ENCODE measurements around the gene TRDN. TPM values are rescaled to one million over a fixed set of nuclear protein-coding genes. Genes with fewer than 3 reads are reported as not detected.

The TRDN gene
- total RNA-seq, 1 donor from 2014 or later = 0.12 TPM

DNA sequence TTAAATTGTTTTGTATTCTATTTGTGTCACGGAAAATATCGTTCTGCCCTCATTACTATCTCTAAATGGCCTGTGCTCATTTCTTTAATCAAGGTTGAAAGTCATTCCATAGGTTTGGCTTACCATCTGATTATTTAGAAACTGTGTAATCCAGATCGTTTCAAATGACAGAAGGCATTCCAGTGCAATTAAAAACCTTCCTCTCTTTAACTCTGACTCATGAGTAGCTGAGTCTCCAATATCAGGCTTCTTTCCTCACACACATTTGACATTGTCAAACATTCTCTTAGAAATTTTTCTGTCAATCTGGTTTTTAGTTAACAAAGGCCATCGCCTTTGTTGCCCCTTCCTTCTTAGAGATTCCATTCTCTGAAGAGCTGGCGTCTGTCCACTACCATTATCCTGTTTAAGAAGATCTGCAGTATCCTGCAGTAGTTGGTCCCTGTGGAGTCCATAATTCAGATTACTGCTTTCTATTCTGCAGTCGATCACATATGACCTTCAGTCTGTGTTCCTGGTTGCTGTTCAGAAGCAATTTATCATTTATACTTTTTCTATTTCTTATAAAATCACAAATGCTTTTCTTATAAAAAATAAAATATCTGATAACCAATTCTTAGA lies 3.9 kb upstream of the TRDN start:
- TF ChIP-seq CTCF (IDR thresholded peaks at IDR 0.05; ENCODE audit: unreplicated experiment) = no peak
- no peaks in the 10 kb centered on the region for H3K9me3 Mint-ChIP-seq (ENCODE audit: low read depth)
- H3K27ac Mint-ChIP-seq = no peak overlapping the region
- H3K27me3 Mint-ChIP-seq = no peaks in the 10 kb centered on the region
- H3K36me3 Mint-ChIP-seq (ENCODE audit: insufficient read depth) = no peaks in the 10 kb centered on the region
- no peak for DNase-seq (ENCODE audit: low spot score, unreplicated experiment)
- H3K4me3 Mint-ChIP-seq (ENCODE audit: low read depth) = no peak overlapping the region
- H3K4me1 Mint-ChIP-seq (ENCODE audit: low read depth) = peaks cover 6% of the 10 kb centered on the region

- no peaks in the 10 kb centered on the region for H3K27me3 Mint-ChIP-seq
- peaks cover 6% of the 10 kb centered on the region for H3K4me1 Mint-ChIP-seq (ENCODE audit: low read depth)
- TF ChIP-seq CTCF (IDR thresholded peaks at IDR 0.05; ENCODE audit: unreplicated experiment) = no peak
- no peaks in the 10 kb centered on the region for H3K36me3 Mint-ChIP-seq (ENCODE audit: insufficient read depth)
- no peak for DNase-seq (ENCODE audit: low spot score, unreplicated experiment)
- no peak overlapping the region for H3K27ac Mint-ChIP-seq
- no peaks in the 10 kb centered on the region for H3K9me3 Mint-ChIP-seq (ENCODE audit: low read depth)
- no peak overlapping the region for H3K4me3 Mint-ChIP-seq (ENCODE audit: low read depth)
Measured at GRCh38 chr6:123638865-123639264, 2.1 kb upstream of the TRDN start.

- H3K27ac Mint-ChIP-seq = no peak overlapping the region
Measured at GRCh38 chr6:123636282-123636681, 468 bp downstream of the TRDN start.

DNA sequence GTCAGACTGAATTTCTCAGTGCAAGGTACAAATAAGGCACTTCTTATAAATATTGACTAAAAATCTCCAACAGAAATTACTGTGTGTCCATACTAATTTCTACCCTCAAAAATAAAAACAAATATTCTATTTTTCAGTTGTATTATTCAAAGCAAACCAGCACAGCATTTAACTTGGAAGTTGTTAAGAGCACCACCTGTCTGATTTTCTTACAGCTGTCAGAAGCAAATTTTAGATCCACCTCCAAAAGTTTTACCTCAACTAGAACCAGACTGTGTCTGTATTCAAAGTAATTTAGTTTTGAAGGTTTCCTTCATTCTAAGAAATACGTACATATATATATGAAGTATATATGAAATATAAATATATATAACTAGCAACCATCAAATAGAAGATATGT lies 1.2 kb downstream of the TRDN start:
- H3K4me3 Mint-ChIP-seq (ENCODE audit: low read depth) = no peak overlapping the region
- no peaks in the 10 kb centered on the region for H3K9me3 Mint-ChIP-seq (ENCODE audit: low read depth)
- peaks cover 6% of the 10 kb centered on the region for H3K4me1 Mint-ChIP-seq (ENCODE audit: low read depth)
- no peaks in the 10 kb centered on the region for H3K36me3 Mint-ChIP-seq (ENCODE audit: insufficient read depth)
- H3K27me3 Mint-ChIP-seq = no peaks in the 10 kb centered on the region
- no peak for TF ChIP-seq CTCF (IDR thresholded peaks at IDR 0.05; ENCODE audit: unreplicated experiment)
- no peak for DNase-seq (ENCODE audit: low spot score, unreplicated experiment)
- H3K27ac Mint-ChIP-seq = no peak overlapping the region

More at GRCh38 chr6:123636282-123636681, 468 bp downstream of the TRDN start:
- no peak for DNase-seq (ENCODE audit: low spot score, unreplicated experiment)
- Mint-ChIP-seq H3K4me1 (ENCODE audit: low read depth) (peaks cover 6% of the 10 kb centered on the region), H3K9me3 (ENCODE audit: low read depth) (no peaks in the 10 kb centered on the region), H3K27me3 (no peaks in the 10 kb centered on the region), H3K4me3 (ENCODE audit: low read depth) (no peak overlapping the region), H3K36me3 (ENCODE audit: insufficient read depth) (no peaks in the 10 kb centered on the region)
- no peak for TF ChIP-seq CTCF (IDR thresholded peaks at IDR 0.05; ENCODE audit: unreplicated experiment)

DNA sequence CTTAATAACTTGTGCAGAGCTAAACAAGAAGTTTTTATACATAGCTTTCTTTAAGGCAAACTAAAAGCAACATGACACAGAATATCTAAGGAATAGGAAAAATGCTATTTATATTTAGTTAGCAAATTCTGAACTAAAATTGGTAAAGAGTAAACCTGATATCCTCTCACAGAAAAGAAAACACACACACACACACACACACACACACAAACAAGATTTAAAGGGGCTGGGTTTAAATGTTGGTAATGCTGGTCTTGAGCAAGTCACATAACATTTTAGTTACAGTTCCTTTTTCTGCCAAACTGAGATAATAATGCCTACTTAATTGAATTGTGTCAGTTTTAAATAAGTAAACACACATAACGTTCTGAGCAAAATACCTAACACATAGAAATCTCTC lies 1.6 kb downstream of the TRDN start:
- Mint-ChIP-seq H3K27me3 (no peaks in the 10 kb centered on the region), H3K36me3 (ENCODE audit: insufficient read depth) (no peaks in the 10 kb centered on the region), H3K4me3 (ENCODE audit: low read depth) (no peak overlapping the region), H3K4me1 (ENCODE audit: low read depth) (peaks cover 6% of the 10 kb centered on the region), H3K9me3 (ENCODE audit: low read depth) (no peaks in the 10 kb centered on the region), H3K27ac (no peak overlapping the region)
- DNase-seq (ENCODE audit: low spot score, unreplicated experiment) = no peak
- no peak for TF ChIP-seq CTCF (IDR thresholded peaks at IDR 0.05; ENCODE audit: unreplicated experiment)
